Measurements from ENCODE around the gene TPO. TPM values are rescaled to one million over a fixed set of nuclear protein-coding genes. Genes with fewer than 3 reads are reported as not detected.
"Not testable (repeated sequence)": the region's sequence is repeated elsewhere in the genome, so short reads cannot be mapped to it uniquely, and the experiment has no call there.

The TPO gene
- total RNA-seq, 1 experiment from 2014 or later, result not detected

DNA sequence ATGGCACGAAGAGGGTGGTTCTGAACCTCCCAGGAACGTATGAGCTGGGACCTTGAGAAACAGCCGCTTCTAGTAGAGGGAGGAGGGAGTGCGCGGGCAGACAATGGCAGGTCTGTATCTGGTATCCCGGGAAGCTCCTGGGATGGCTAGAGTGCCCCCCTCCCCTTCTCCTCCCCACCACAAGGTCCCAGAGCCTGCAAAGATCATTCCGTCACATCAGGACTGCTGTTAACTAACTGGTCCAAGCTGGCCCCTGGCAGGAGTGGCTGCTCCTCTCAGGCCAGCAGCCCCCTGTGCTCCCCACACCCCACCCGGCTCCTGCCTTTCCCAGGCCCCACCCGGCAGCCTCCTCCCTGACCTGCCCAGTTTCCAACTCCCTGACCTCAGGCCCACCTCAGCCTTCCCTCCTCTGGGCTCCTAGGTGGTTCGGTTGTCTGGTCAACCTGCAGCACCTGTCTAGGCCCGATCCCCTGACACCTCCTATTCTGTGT lies 75.0 kb downstream of the TPO start:
- CTCF ChIA-PET, result no interaction called here
- Mint-ChIP-seq H3K4me3 (ENCODE audit: low read depth, unreplicated experiment) (no peak overlapping the region), H3K27ac (ENCODE audit: unreplicated experiment) (no peak overlapping the region), H3K4me1 (ENCODE audit: low read depth, unreplicated experiment) (no peaks in the 10 kb centered on the region), H3K36me3 (ENCODE audit: insufficient read depth, unreplicated experiment) (no peaks in the 10 kb centered on the region), H3K9me3 (ENCODE audit: low read depth, unreplicated experiment) (peaks cover 17% of the 10 kb centered on the region), H3K27me3 (ENCODE audit: unreplicated experiment) (no peaks in the 10 kb centered on the region)
- no peak for TF ChIP-seq CTCF (IDR thresholded peaks at IDR 0.05; ENCODE audit: unreplicated experiment)
- intact Hi-C loops (cut with micrococcal nuclease; ENCODE audit: unreplicated experiment), result no loop called here
- no TSS peak for BruUV-seq (replicated peaks)
- DNase-seq, result no peak

GRCh38 chr2:1488851-1489250 lies 75.6 kb downstream of the TPO start:
- H3K9me3 Mint-ChIP-seq (ENCODE audit: low read depth, unreplicated experiment), result peaks cover 17% of the 10 kb centered on the region
- H3K4me3 Mint-ChIP-seq (ENCODE audit: low read depth, unreplicated experiment), result no peak overlapping the region
- no peaks in the 10 kb centered on the region for H3K36me3 Mint-ChIP-seq (ENCODE audit: insufficient read depth, unreplicated experiment)
- H3K4me1 Mint-ChIP-seq (ENCODE audit: low read depth, unreplicated experiment), result no peaks in the 10 kb centered on the region
- H3K27ac Mint-ChIP-seq (ENCODE audit: unreplicated experiment), result no peak overlapping the region
- BruUV-seq (replicated peaks), result no TSS peak
- DNase-seq, result no peak
- intact Hi-C loops (cut with micrococcal nuclease; ENCODE audit: unreplicated experiment), result no loop called here
- TF ChIP-seq CTCF (IDR thresholded peaks at IDR 0.05; ENCODE audit: unreplicated experiment), result no peak
- CTCF ChIA-PET, result no interaction called here
- no peaks in the 10 kb centered on the region for H3K27me3 Mint-ChIP-seq (ENCODE audit: unreplicated experiment)

DNA sequence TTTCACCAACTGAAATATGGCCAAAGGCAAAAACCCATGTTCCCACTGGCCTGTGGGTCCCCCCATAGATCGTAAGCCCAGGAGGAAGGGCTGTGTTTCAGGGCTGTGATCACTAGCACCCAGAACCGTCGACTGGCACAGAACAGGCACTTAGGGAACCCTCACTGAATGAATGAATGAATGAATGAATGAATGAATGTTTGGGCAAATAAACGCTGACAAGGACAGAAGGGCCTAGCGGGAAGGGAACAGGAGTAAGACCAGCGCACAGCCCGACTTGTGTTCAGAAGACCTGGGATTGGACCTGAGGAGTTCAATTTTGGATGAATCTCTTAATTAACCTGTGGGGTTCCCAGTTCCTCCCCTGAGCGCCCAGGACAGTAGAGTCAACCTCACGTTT lies 76.2 kb downstream of the TPO start:
- intact Hi-C loops (cut with micrococcal nuclease; ENCODE audit: unreplicated experiment), result no loop called here
- H3K9me3 Mint-ChIP-seq (ENCODE audit: low read depth, unreplicated experiment), result peaks cover 17% of the 10 kb centered on the region

GRCh38 chr2:1490381-1490780 lies 77.1 kb downstream of the TPO start:
- H3K4me3 Mint-ChIP-seq (ENCODE audit: low read depth, unreplicated experiment); H3K27me3 Mint-ChIP-seq (ENCODE audit: unreplicated experiment); H3K4me1 Mint-ChIP-seq (ENCODE audit: low read depth, unreplicated experiment); CTCF ChIA-PET; BruUV-seq (replicated peaks); DNase-seq; H3K36me3 Mint-ChIP-seq (ENCODE audit: insufficient read depth, unreplicated experiment); intact Hi-C loops (cut with micrococcal nuclease; ENCODE audit: unreplicated experiment); H3K27ac Mint-ChIP-seq (ENCODE audit: unreplicated experiment): not testable (repeated sequence)
- peaks cover 21% of the 10 kb centered on the region for H3K9me3 Mint-ChIP-seq (ENCODE audit: low read depth, unreplicated experiment)

More for the DNA sequence above, 76.2 kb downstream of the TPO start:
- no TSS peak for BruUV-seq (replicated peaks)
- DNase-seq, result no peak
- TF ChIP-seq CTCF (IDR thresholded peaks at IDR 0.05; ENCODE audit: unreplicated experiment), result no peak
- Mint-ChIP-seq H3K36me3 (ENCODE audit: insufficient read depth, unreplicated experiment) (no peaks in the 10 kb centered on the region), H3K27ac (ENCODE audit: unreplicated experiment) (no peak overlapping the region), H3K27me3 (ENCODE audit: unreplicated experiment) (no peaks in the 10 kb centered on the region), H3K4me1 (ENCODE audit: low read depth, unreplicated experiment) (no peaks in the 10 kb centered on the region), H3K4me3 (ENCODE audit: low read depth, unreplicated experiment) (no peak overlapping the region)
- CTCF ChIA-PET, result no interaction called here

- Mint-ChIP-seq H3K4me1 (ENCODE audit: low read depth, unreplicated experiment) (no peaks in the 10 kb centered on the region), H3K4me3 (ENCODE audit: low read depth, unreplicated experiment) (no peak overlapping the region), H3K36me3 (ENCODE audit: insufficient read depth, unreplicated experiment) (no peaks in the 10 kb centered on the region), H3K27me3 (ENCODE audit: unreplicated experiment) (no peaks in the 10 kb centered on the region), H3K27ac (ENCODE audit: unreplicated experiment) (no peak overlapping the region), H3K9me3 (ENCODE audit: low read depth, unreplicated experiment) (peaks cover 21% of the 10 kb centered on the region)
- no peak for TF ChIP-seq CTCF (IDR thresholded peaks at IDR 0.05; ENCODE audit: unreplicated experiment)
- DNase-seq, result no peak
- BruUV-seq (replicated peaks), result no TSS peak
- CTCF ChIA-PET, result no interaction called here
- intact Hi-C loops (cut with micrococcal nuclease; ENCODE audit: unreplicated experiment), result no loop called here
These were observed 78.5 kb downstream of the TPO start for GRCh38 chr2:1491751-1492150.

DNA sequence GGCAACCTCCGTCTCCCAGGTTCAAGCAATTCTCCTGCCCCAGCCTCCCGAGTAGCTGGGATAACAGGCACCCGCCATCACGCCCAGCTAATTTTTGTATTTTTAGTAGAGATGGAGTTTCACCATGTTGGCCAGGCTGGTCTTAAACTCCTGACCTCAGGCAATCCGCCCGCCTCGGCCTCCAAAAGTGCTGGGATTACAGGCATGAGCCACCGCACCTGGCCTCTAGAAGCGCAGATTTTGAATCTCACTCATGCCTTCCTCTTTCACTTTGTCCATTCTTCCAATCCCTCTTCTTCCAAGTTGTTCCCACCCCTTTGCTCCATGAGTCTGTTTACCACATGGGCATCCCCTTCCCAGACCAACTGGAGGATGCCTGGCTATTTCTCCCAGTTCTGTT lies 79.0 kb downstream of the TPO start:
- BruUV-seq (replicated peaks); DNase-seq; H3K27me3 Mint-ChIP-seq (ENCODE audit: unreplicated experiment); H3K36me3 Mint-ChIP-seq (ENCODE audit: insufficient read depth, unreplicated experiment); H3K4me3 Mint-ChIP-seq (ENCODE audit: low read depth, unreplicated experiment); intact Hi-C loops (cut with micrococcal nuclease; ENCODE audit: unreplicated experiment); H3K27ac Mint-ChIP-seq (ENCODE audit: unreplicated experiment); H3K4me1 Mint-ChIP-seq (ENCODE audit: low read depth, unreplicated experiment); CTCF ChIA-PET: not testable (repeated sequence)
- H3K9me3 Mint-ChIP-seq (ENCODE audit: low read depth, unreplicated experiment), result peaks cover 21% of the 10 kb centered on the region

All from Calu3 (cell line).